ENCODE results near the gene CDO1.

DNA sequence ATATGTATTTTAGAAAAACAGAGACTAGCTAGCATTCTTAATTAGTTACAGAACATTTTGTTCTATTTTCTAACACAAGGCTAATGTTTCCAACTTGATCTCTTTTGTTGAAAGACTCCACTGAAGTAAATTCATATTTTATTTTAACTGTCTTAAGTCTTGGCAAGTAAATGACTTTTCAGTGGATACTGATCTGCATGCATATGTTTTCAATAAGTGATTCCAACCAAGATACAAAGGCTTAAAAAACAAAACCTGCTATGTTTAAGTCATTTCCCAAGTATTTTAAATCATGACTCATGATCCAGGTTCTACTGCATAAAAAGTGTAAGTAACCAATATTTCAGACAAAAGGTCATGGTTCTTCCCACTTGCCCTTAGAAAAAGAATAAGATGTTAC lies 5.7 kb downstream of the CDO1 start:
- TF ChIP-seq TAF1 (IDR thresholded peaks at IDR 0.05; ENCODE audit: low read depth, low read length) (no peak), POLR2AphosphoS5 (IDR thresholded peaks at IDR 0.05; ENCODE audit: low read depth, low read length) (no peak), POLR2A (IDR thresholded peaks at IDR 0.05; ENCODE audit: low read depth, low read length) (no peak)

Data from GM12891 (cell line).